Progenitor cell of endocrine pancreas (in vitro differentiated cells): ENCODE measurements around the gene CD109. TPM values are rescaled to one million over a fixed set of nuclear protein-coding genes. Genes with fewer than 3 reads are reported as not detected.

Source experiments
- DNase-seq: peaks from one replicate; pipeline ENCODE4 v3.0.0; 2021; ENCODE audit warnings: low spot score; ENCODE audit not compliant: unreplicated experiment
- H3K27ac Mint-ChIP-seq: 2 replicates; pipeline ENCODE4 v1.8.0; 2021; ENCODE audit warnings: mild to moderate bottlenecking, moderate library complexity, mixed read lengths
- H3K27me3 Mint-ChIP-seq: 2 replicates; pipeline ENCODE4 v1.8.0; 2021; ENCODE audit warnings: mixed read lengths
- H3K36me3 Mint-ChIP-seq: 2 replicates; pipeline ENCODE4 v1.8.0; 2022; ENCODE audit warnings: mixed read lengths; ENCODE audit not compliant: insufficient read depth
- H3K4me1 Mint-ChIP-seq: 2 replicates; pipeline ENCODE4 v1.8.0; 2021; ENCODE audit warnings: low read depth, mixed read lengths
- H3K4me3 Mint-ChIP-seq: 2 replicates; pipeline ENCODE4 v1.8.0; 2021; ENCODE audit warnings: low read depth, mild to moderate bottlenecking, moderate library complexity, mixed read lengths
- H3K9me3 Mint-ChIP-seq: 2 replicates; pipeline ENCODE4 v1.8.0; 2021; ENCODE audit warnings: low read depth, mixed read lengths
- CTCF ChIP-seq: fragments of 200-600 bp; sonication (generic); IDR thresholded peaks from one replicate; pipeline ENCODE4 v1.5.0; 2021; ENCODE audit warnings: antibody characterized with exemption, mild to moderate bottlenecking; ENCODE audit not compliant: unreplicated experiment
- total RNA-seq: library from RNA; stranded (reverse); gene quantifications from 2 replicates; pipeline ENCODE4 v1.2.1, GENCODE V29; 2021

Gene CD109
- total RNA-seq, 1 donor from 2014 or later = 0.24 TPM

GRCh38 chr6:73774311-73774774 lies 78.3 kb downstream of the CD109 start:
- no peak for DNase-seq
- no peaks in the 10 kb centered on the region for H3K27me3 Mint-ChIP-seq
- no peak for TF ChIP-seq CTCF
- H3K9me3 Mint-ChIP-seq = peaks cover 5% of the 10 kb centered on the region
- H3K36me3 Mint-ChIP-seq = no peaks in the 10 kb centered on the region
- H3K4me3 Mint-ChIP-seq = no peak overlapping the region
- no peaks in the 10 kb centered on the region for H3K4me1 Mint-ChIP-seq
- H3K27ac Mint-ChIP-seq = no peak overlapping the region

GRCh38 chr6:73779943-73780342 lies 83.9 kb downstream of the CD109 start:
- Mint-ChIP-seq H3K27me3 (no peaks in the 10 kb centered on the region), H3K9me3 (peaks cover 5% of the 10 kb centered on the region), H3K4me1 (no peaks in the 10 kb centered on the region), H3K4me3 (no peak overlapping the region), H3K36me3 (no peaks in the 10 kb centered on the region), H3K27ac (no peak overlapping the region)
- no peak for DNase-seq
- no peak for TF ChIP-seq CTCF

- TF ChIP-seq CTCF = no peak
- H3K4me3 Mint-ChIP-seq = no peak overlapping the region
- peaks cover 3% of the 10 kb centered on the region for H3K9me3 Mint-ChIP-seq
- no peaks in the 10 kb centered on the region for H3K27me3 Mint-ChIP-seq
- no peak for DNase-seq
- H3K27ac Mint-ChIP-seq = no peak overlapping the region
- H3K4me1 Mint-ChIP-seq = no peaks in the 10 kb centered on the region
- no peaks in the 10 kb centered on the region for H3K36me3 Mint-ChIP-seq
Observed at GRCh38 chr6:73782911-73783310, 86.9 kb downstream of the CD109 start.

- DNase-seq = no peak
- Mint-ChIP-seq H3K4me1 (no peaks in the 10 kb centered on the region), H3K9me3 (no peaks in the 10 kb centered on the region), H3K27me3 (no peaks in the 10 kb centered on the region), H3K4me3 (no peak overlapping the region), H3K27ac (no peak overlapping the region), H3K36me3 (no peaks in the 10 kb centered on the region)
- no peak for TF ChIP-seq CTCF
Observed at GRCh38 chr6:73784726-73785505, 88.9 kb downstream of the CD109 start.

GRCh38 chr6:73790574-73790973 lies 94.6 kb downstream of the CD109 start:
- no peak for TF ChIP-seq CTCF
- H3K36me3 Mint-ChIP-seq = no peaks in the 10 kb centered on the region
- DNase-seq = no peak
- H3K27me3 Mint-ChIP-seq = no peaks in the 10 kb centered on the region
- peaks cover 9% of the 10 kb centered on the region for H3K4me1 Mint-ChIP-seq
- no peak overlapping the region for H3K4me3 Mint-ChIP-seq
- H3K9me3 Mint-ChIP-seq = no peaks in the 10 kb centered on the region
- no peak overlapping the region for H3K27ac Mint-ChIP-seq
